ENCODE data around the gene WSCD1. TPM values are rescaled to one million over a fixed set of nuclear protein-coding genes. Genes with fewer than 3 reads are reported as not detected.

WSCD1 gene
- polyA plus RNA-seq, 3 donors: 1.2 to 1.9 (median 1.3) TPM

DNA sequence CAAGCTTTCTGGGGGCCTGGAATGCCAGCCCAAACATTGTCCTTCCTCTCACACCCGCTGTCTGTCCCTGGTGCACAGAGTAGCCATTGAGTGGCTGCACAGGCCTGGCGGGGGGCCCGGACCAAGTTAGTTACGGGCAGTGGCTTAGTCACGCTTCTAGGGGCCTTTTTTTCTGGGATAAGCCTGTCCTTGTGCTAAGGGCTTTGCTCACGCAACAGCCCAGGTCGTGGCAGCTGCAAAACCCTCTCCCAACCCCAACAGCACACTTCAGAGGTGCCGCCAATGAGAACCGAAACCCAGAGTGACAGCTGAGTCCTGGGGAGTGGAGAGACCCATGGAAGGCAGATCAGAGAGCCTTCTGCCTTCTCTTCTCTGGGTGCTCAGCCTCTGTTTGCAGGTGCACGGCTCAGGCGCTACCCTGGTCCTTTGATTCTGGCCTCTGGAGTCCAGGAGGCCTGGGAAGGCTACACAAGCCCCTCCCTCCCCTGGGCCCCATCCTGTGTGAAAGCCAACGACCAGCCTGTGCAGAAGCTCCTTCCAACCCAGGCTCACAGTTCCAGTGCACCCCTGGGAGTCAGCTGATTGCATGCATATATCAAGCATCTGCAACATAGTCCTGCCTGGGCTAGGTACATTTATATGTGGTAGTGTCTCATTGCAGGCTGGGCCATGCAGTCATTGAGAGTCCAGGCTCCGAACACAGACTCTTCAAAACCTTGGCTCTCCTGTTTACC is 9.1 kb downstream of the WSCD1 start:
- H3K27ac ChIP-seq (ENCODE audit: low read depth, low read length): no peak overlapping the region
- WGBS, 3 donors: 75 to 88% (median 83%) methylated on average over 13 of the region's 13 CpGs

DNA sequence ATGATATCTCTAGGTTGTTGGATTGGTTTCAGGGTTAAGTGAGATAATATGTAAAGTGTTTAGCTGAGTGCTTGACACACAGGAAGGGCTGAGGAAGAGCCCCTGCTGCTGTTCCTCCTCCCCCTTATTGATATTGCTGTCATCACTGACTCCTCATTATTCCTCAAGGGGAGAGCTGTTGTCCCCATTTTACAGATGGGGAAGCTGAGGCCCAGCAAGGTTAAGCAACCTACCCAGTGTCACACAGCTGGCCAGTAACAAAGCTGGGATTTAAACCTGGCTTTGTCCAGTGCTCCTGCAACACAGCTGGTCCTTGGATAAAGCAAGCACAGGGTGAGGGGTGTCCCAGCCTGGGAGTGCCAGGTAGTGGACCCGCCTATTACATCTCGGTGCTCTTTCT is 9.8 kb downstream of the WSCD1 start:
- 89 to 100% (median 93%) methylated on average over 2 of the region's 2 CpGs for WGBS, 3 donors
- no peak overlapping the region for H3K27ac ChIP-seq (ENCODE audit: low read depth, low read length)

DNA sequence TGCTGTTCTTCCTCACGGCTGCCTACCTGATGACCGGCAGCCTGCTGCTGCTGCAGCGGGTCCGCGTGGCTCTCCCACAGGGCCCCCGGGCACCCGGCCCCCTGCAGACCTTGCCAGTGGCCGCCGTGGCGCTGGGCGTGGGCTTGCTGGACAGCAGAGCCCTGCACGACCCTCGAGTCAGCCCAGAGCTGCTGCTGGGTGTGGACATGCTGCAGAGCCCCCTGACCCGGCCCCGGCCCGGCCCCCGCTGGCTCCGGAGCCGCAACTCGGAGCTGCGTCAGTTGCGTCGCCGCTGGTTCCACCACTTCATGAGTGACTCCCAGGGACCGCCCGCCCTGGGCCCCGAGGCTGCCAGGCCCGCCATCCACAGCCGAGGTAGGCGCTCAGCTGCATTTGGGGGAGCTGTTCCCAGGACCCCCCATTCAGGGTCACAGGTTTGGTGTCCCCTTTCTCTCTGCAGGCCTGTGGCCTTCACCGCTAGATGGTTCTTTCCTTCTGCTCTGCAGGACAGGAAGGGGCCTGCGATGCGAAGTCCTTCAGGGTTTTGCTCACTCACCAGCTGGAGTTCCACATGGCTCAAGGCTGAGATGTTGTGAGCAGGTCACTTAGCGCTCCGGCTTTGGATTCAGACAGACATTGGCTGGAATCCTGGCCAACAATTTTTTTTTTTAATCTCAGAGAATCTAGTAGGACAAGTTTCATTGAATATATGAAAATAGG is 10.7 kb downstream of the WSCD1 start:
- 91 to 97% (median 92%) methylated on average over 34 to 35 of the region's 35 CpGs for WGBS, 3 donors
- no peak overlapping the region for H3K27ac ChIP-seq (ENCODE audit: low read depth, low read length)

DNA sequence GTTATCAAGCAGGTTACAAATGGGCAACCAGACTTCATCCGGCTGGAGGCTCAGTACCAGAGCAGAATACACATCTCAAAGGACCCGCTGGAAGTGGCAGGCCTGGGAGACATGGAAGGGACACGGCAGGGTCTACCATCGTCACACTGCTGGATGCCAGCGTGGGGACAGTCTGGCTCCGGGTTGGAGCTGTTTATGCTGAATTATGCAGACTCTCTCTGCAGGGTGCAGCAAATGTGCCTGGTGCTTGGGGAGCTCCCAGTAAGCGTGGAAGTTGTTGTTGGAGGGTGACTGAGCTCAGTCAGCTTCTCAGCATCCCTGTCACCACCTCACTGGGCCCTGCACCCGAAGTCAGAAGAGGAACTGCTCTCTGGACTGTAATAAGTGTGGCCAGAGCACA is 12.2 kb downstream of the WSCD1 start:
- no peak overlapping the region for H3K27ac ChIP-seq (ENCODE audit: low read depth, low read length)
- 76 to 86% (median 82%) methylated on average over 8 of the region's 8 CpGs for WGBS, 3 donors

DNA sequence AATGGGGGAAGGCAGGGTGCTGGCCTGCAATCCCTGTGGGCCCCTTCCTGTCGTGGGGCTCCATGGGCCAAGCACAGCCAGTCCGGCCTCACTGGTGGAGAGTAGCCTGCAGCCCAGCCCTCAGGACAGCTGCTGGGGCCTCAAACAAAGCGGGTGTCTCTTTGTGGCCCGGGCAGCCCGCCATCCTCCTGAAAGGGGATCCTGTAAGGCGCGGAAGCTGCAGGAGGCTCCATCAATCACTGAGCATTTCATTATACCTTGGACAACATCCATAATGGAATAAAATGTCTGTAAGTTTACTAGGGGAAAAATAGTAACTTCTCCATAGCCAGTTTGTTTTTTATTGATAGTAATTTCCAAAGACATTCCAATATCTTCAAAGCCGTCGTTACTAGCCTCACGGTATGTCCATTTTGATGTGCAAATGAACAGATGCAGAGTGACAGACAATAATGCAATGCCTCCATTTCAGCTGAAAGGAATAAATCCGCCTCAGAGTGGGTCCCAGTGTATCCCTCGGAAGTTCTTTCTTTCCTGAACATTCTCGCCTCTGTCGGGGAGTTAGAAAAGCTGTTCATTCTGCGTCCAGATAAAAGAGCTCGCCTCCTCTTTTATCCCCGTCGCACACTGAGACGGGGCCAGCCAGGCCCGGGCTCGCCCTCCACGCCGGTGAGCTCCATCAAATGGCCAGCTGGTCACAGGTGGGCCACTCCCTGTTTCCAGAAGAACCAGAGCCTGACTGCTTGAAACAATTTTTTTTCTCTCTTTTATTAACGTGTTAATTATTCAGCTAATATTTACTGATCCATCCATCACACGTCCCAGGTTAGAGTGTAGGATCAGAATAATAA is 14.4 kb downstream of the WSCD1 start:
- WGBS, 3 donors: 63 to 70% (median 65%) methylated on average over 25 of the region's 25 CpGs
- no peak overlapping the region for H3K27ac ChIP-seq (ENCODE audit: low read depth, low read length)

DNA sequence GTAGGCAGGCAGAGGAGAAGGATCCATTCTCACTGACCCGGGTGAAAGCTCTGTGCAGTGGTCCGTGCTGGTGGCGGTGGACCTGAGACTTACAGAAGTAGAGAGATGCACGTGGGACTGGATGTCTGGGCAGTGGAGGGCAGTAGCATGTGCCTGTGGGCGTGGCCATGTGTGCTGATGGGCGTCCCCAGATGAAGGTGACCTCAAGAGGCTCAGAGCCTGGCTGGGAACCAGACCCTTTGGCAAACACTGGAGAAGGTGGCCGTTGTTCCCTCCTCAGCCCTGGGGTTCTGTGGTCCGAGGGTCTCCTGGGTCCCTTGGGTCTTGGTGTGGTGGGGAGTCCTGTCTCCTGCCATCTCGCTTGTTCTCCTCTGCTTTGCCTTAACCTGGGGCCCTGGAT is 15.6 kb downstream of the WSCD1 start:
- 73 to 80% (median 75%) methylated on average over 9 of the region's 9 CpGs for WGBS, 3 donors
- no peak overlapping the region for H3K27ac ChIP-seq (ENCODE audit: low read depth, low read length)

DNA sequence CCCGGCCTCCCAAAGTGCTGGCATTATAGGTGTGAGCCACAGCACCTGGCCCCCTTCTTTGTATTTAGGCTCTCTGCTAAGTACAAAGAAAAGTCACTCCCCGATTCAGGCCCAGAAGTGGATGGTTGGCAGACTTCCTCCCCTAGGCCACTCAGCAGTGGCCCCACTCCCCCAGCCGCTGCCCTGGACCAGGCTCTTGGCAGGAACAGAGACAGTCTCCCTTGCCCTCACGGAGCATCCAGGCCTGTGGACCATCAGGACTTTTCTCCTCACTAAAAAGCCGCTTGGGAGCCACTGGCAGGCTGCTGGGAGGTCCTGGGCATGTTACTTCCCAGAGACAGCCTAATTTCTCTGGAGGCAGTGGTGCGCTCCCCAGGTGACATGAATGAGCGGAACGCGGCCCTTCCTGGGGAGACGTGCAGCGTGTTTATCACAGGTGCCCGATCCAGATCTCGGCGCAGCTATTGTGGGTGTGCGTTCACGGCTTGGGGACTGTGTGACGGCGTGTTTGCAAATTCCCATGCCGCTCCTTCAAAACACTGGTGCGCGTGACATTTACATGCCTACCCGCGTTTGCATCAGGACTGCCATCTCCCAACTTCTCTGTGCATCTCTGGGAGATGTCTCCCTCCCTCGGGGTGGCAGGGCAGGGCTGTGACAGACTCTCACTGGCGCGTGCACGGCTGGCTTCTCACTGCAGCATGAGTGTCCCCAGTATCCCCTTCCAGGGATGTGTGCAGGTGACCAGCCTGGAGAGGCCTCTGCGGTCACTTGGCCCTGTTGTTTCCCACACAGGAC is 16.6 kb downstream of the WSCD1 start:
- WGBS, 3 donors: 87 to 95% (median 93%) methylated on average over 28 of the region's 28 CpGs
- no peak overlapping the region for H3K27ac ChIP-seq (ENCODE audit: low read depth, low read length)

DNA sequence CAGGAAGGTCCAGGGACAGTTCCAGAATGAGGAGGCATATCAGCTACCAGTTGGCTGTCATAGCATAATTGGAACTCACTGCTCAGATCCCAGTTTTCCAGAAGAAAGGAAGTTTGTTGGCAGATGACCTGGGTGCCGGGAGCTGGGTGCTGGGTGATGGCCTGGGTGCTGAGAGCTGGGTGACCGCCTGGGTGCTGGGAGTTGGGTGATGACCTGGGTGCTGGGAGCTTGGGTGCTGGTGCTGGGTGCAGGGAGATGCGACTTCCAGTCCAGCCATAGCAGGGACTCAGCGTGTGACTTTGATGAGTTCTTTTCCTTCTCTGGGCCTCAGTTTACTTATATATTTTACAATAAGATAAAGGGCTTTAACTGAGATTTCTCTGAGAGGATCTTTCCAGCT is 18.0 kb downstream of the WSCD1 start:
- H3K27ac ChIP-seq (ENCODE audit: low read depth, low read length): no peak overlapping the region
- 92 to 98% (median 92%) methylated on average over 4 of the region's 4 CpGs for WGBS, 3 donors

DNA sequence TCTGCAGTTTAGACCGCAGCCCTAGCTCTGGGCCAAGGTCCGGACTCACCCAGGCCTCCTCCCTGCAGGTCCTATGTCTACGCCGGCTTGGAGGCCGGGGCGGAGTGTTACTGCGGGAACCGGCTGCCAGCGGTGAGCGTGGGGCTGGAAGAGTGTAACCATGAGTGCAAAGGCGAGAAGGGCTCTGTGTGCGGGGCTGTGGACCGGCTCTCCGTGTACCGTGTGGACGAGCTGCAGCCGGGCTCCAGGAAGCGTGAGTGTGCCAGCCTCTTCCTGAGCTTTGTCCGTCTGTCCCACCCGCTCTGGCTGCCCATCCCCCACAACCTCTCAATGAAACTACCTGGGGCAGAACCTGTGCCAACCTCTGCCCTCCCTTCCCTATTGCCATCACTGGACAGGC is 20.1 kb downstream of the WSCD1 start:
- WGBS, 3 donors: 84 to 89% (median 85%) methylated on average over 20 of the region's 20 CpGs
- H3K27ac ChIP-seq (ENCODE audit: low read depth, low read length): no peak overlapping the region

DNA sequence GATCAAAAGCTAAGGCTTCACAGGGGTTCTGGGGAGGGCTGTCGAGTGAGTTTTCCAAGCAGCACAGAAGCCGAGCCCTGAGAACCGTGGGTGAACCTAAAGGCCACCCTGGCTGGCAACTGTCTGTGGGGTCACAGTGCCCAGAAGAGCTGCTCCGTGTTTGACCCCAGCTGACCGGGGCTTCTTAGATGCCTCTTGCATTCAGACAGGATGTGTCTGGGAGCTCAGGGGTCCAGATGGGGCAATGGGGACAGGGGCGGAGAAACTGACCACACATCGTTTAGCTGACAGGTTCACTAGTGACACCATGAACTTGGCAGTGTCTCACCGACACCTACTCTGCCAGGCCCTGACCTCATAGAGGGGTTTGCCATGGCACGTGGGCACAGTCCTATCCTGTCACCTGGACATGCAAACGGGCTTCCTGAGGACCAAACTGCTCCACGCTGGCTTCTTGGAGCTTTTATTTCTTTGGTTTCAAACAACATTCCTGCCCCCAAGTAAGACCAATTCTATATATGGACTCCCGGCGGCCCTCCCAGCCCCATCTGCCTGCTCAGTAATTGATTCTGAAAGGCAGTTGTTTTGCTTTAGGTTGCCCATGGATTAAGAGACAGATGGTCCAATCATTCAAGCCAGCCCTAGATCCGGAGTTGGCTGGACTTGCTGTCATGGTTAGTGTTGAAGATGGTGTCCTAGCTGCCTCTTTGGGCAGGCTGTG is 22.2 kb downstream of the WSCD1 start:
- no peak overlapping the region for H3K27ac ChIP-seq (ENCODE audit: low read depth, low read length)
- 86 to 93% (median 89%) methylated on average over 14 of the region's 14 CpGs for WGBS, 3 donors

DNA sequence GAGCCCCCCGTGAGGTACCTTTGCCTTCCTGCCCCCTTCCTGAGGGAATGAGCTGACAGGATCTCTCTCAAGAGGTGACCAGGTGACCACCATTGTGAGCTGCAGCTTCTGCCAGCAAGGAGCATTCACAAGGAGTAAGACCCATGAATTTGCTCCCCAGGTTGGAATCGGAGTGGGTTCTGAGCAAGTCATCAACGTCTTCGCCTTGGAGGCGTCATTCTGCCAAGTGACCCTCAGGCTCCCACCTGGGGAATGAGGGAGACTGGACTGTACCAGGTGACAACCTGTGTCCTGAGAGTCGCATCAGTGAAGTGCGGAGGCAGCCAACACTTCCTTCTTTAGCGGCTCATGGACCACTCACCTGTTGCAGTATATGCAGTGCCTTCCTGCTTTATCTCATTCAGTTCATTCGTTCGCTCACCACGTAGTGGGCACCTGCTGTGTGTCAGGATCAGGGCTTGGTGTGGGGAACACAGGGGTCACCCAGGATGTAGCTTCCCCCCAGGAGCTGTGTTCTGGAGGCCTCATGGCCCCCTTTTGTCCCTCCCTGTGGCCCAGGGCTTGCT is 22.8 kb downstream of the WSCD1 start:
- 87 to 91% (median 89%) methylated on average over 11 of the region's 11 CpGs for WGBS, 3 donors
- no peak overlapping the region for H3K27ac ChIP-seq (ENCODE audit: low read depth, low read length)

DNA sequence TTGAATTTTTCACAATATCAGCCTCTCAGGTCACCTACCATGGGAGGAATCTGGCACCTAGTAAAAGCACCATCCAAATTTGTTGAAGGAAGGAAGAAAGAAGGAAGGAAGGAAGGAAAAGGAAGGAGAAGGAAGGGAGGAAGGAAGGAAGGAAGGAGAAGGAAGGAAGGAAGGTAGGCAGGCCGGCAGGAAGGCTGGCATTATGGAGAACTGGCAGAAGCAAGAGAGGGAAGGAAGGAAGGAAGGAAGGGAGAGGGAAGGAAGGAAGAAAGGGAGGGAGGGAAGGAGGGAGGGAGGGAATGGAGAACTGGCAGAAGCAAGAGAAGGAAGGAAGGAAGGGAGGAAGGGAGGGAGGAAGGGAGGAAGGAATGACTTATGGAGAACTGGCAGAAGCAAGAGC is 24.3 kb downstream of the WSCD1 start:
- WGBS, 3 donors: 55 to 68% (median 57%) methylated on average over 1 of the region's 1 CpG
- no peak overlapping the region for H3K27ac ChIP-seq (ENCODE audit: low read depth, low read length)

DNA sequence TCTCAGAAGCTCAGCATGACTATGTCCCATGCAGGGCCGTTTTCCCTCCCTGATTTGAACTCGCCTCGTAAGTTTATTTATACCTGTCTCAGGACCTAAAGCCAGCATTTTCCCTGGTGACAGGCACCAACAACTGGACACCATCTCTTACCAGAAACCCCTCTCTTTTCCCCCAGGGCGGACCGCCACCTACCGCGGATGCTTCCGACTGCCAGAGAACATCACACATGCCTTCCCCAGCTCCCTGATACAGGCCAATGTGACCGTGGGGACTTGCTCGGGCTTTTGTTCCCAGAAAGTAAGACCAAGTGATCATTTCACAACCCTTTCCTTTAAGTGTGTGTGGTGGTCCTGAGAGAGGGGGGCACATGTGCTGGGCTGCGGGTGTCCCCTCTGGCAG is 24.7 kb downstream of the WSCD1 start:
- H3K27ac ChIP-seq (ENCODE audit: low read depth, low read length): no peak overlapping the region
- WGBS, 3 donors: 87 to 91% (median 88%) methylated on average over 11 of the region's 11 CpGs

DNA sequence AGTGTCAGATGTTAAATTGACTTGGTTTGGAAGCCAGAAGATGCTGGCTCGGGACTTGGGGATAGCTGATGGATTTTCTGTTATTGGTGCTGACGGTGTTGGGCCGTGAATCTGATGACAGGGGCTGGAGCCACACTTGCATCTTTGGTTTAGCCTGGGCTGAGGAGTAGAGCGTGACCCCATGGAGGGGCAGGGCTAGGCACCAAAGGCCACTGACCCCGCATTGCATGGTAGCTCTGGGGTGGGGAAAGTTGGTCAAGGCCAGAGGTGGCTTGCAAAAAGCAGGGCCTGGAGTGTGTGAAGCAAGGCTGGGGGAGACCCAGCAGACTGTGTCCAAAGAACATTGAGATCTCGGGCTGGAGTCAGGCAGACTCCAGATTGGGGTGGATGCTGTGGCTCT is 25.3 kb downstream of the WSCD1 start:
- H3K27ac ChIP-seq (ENCODE audit: low read depth, low read length): no peak overlapping the region
- 84 to 95% (median 90%) methylated on average over 6 of the region's 6 CpGs for WGBS, 3 donors

DNA sequence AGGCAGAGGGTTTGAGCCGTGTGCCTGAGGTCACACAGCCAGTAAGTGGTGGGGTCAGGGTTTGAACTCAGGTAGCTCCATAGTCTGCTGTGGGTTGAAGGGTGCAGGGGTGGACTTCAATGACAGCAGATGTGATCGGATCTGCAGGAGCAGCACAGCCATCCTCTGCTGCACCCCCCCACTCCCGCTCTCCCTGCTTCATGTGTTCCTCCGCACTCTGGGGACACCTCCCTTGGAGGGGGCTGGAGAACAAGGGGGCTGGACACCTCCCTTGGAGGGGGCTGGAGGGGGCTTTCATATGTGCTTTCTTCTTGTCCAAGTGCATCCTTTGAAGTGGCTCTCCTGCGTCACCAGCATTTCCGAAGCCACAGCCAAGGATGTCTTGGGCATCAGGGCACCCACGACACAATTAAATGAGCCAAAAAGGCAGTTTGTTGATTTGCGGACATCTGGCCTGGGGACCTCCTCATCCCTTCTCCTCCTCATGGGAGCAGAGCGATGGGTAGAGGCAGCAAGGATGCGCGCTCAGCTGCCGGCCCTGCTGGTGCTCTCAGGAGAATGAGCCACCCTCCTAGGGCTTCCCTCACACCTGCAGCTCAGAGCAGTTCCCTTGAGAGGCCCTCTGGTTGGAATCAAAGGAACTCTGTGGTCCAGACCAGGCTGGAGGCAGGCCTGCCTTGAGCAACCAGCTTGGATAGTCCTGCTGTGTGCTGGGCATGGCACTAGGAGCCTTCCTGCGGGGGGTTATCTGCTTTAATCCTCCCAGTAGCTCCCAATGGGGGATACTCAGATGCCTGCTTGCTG is 26.2 kb downstream of the WSCD1 start:
- no peak overlapping the region for H3K27ac ChIP-seq (ENCODE audit: low read depth, low read length)
- 92 to 93% (median 92%) methylated on average over 11 to 13 of the region's 13 CpGs for WGBS, 3 donors

DNA sequence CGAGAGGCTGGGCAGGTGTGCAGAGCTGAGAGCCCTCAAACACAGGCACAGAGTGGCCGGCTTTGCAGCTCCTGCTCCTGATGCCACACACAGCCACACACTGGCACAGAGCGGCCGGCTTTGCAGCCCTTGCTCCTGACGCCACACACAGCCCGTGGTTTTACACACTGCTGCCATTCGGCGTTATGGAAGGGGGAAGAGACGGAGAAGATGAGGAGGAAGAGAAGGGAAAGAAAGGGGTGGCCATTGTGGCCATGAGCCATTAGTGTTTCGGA is 26.8 kb downstream of the WSCD1 start:
- WGBS, 3 donors: 85 to 93% (median 87%) methylated on average over 10 of the region's 10 CpGs
- no peak overlapping the region for H3K27ac ChIP-seq (ENCODE audit: low read depth, low read length)

Data from adipose tissue (tissue), 3 donors.